ENCODE data around the gene SLC26A11.
"Not testable (repeated sequence)": the region's sequence is repeated elsewhere in the genome, so short reads cannot be mapped to it uniquely, and the experiment has no call there.

SLC26A11 gene

DNA sequence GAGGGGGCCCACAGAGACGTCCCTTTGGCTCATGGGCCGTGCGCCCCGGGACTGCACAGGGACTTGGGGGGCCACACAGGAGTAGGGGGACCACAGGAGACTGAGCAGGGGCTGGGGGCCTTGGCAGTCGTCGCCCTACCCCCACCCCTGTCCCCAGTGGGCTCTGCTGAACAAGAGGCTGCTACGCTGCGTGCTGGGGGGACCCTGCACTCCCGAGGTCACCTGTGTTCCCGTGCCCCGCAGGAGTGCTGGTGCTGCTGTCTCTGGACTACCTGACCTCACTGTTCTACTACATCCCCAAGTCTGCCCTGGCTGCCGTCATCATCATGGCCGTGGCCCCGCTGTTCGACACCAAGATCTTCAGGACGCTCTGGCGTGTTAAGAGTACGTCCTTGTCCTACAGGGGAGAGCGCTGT is 26.0 kb downstream of the SLC26A11 start:
- DNase-seq = no peak

GRCh38 chr17:80246726-80247125 is 26.5 kb downstream of the SLC26A11 start:
- no peak for DNase-seq

- no peak for DNase-seq
These were observed 27.3 kb downstream of the SLC26A11 start for GRCh38 chr17:80247561-80247960.

DNA sequence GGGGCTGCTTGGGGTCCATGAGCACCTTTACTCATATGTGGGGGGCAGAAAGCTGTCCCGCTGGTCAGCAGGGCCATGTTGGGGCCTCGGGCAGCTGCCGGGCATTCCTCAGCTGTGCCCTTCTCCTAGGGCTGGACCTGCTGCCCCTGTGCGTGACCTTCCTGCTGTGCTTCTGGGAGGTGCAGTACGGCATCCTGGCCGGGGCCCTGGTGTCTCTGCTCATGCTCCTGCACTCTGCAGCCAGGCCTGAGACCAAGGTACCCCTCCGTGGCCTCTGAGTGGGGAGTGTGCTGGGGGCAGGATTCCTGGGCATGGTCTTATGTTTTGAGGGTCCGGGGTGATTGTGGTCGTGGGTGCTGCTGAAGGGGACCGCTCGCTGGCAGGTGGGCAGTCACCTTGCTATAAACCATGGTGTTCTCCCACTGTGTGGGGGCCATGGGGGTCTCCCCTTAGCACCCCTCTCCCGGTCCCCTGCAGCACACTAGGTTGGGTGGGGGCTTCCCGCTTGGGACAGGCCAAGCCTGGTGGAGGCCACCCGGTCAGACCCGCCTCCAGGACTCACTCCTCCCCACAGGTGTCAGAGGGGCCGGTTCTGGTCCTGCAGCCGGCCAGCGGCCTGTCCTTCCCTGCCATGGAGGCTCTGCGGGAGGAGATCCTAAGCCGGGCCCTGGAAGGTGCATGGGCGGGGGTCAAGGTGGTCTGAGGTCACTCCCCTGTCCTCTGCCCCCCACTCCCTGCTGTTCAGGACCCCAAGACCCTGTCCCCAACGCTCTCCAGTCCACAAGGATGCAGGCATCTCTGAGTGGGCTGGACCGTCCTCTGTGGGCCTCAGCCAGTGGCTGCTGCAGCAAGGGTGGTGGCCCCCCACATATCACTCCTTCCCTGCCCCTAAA is 28.0 kb downstream of the SLC26A11 start:
- no peak for DNase-seq

- DNase-seq = no peak
These were observed 28.9 kb downstream of the SLC26A11 start for GRCh38 chr17:80248894-80249710.

DNA sequence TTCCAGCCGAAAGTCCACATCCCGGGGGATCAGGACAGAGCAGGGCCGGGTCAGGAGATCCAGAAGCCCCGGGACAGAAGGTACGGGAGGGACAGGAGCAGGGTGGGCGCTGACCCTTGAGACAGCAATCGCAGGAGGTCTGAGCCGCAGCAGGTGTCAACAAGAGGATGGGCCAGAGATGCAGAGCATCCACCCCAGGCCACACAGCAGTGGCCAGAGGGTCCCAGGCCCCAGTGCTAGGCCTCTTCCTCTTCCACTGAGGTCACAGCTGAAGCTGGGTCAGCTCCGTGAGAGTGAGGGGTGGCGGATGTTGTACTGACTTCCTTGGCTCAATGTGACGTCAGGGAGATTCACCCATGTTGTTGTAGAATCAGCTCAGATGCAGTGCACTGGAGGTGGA is 31.7 kb downstream of the SLC26A11 start:
- DNase-seq = no peak

DNA sequence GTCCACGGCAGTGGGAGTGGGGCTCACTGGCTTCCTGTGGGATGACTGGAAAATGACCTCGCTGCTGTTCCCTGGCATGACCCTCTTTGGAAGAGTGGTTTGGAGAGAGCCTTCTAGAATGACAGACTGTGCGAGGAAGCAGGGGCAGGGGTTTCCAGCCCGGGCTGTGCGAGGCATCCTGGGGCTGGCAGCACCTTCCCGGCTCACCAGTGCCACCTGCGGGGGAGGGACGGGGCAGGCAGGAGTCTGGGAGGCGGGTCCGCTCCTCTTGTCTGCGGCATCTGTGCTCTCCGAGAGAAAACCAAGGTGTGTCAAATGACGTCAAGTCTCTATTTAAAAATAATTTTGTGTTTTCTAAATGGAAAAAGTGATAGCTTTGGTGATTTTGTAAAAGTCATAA is 32.6 kb downstream of the SLC26A11 start:
- peak; percentile 54 for DNase-seq

GRCh38 chr17:80253631-80254395 is 33.6 kb downstream of the SLC26A11 start:
- no peak for DNase-seq

DNA sequence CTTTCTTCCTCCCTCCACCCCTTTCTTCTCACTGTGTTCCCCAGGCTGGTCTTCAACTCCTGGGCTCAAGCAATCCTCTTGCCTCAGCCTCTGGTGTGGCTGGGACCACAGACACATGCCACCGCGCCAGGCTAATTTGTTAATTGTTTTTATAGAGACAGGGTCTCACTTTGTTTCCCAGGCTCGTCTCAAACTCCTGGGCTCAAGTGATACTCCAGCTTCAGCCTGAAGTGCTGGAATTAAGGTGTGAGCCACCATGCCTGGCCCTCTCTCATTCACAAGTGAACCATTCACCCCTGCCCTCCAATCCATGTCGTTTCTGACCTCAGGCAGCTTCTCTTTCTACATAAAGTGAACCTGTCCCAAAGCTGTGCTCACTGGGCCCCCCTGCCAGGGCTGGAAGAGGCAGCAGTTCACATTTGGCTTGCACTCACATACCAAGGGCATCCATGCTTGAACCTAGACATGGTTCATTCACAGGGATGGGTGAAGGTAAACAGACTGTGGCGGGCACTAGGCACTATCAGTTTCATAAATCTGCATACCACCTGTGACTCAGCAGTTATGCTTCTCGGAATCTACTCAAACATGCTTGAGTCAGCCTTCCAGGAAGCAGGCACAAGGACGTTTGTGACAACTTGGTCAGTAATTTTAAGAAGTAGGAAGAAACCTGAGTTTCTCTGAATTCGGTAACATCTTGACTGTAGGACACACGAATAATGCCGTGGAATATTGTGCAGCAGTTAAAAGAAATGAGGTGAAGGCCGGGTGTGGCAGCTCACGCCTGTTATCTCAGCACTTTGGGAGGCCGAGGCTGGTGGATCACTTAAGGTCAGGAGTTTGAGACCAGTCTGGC is 34.4 kb downstream of the SLC26A11 start:
- DNase-seq = peak; percentile 26

DNA sequence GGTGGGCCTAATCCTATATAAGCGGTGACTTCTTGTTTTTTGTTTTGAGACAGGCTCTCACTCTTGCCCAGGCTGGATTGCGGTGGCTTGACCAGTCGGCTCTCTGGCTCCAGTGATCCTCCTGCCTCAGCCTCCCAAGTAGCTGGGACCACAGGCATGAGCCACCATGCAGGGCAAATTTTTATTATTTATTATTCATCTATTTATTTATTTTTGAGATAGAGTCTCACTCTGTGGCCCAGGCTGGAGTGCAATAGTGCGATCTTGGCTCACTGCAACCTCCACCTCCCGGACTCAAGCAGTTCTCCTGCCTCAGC is 35.8 kb downstream of the SLC26A11 start:
- no peak for DNase-seq

DNA sequence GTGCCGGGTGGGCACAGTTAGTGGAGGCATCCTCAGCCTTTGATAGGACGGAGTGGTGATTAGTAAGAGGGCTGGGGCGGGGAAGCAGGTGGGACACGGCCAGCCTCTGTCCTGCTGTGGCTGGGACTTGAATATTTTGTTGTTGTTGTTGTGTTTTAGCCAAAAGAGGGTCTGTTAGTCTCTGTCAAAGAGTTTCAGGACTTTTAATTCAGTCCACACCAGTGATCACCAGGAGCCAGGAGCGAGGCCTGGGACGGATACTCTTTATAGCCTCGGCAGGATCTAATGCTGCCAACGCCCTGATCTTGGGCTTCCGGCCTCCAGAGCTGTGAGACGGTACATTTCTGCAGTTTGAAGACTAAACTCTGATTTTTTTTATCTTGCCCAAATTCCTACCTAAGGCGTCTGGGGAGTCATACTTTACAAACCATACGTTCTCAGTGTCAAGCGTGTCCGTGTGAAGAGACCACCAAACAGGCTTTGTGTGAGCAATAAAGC is 37.5 kb downstream of the SLC26A11 start:
- no peak for DNase-seq

- DNase-seq = not testable (repeated sequence)
These were observed 38.1 kb downstream of the SLC26A11 start for GRCh38 chr17:80258296-80258695.

- no peak for DNase-seq
These were observed 39.3 kb downstream of the SLC26A11 start for GRCh38 chr17:80259457-80260068.

DNA sequence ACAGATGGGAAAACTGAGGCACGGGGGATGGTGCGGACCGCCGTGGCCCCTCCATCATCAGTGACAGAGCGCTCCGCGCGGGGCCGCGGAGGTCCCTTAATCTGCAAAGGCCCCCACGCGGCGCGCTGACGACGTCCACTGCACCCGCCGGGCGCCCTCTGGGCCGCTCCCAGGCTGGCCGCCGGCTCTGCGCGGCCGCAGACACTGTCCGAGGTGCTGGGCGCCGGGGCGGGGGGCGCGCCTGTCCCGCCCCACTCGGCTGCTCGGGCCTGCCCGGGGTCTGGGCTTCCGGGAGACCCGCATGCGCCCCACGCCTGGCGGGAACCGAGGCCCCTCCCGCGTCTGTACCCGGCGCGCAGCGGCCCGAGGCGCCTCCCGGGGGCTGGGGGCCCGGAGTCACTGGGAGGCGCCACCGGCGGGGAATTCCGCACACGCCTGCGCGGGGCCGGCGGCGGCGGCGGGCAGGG is 39.9 kb downstream of the SLC26A11 start:
- peak; percentile 68 for DNase-seq

- DNase-seq = peak; percentile 51
These were observed 40.5 kb downstream of the SLC26A11 start, which contains the start of gene RNF213 for GRCh38 chr17:80260791-80261158. Gene RNF213, plus strand, starts transcription at chr17:80260852. Its CDS starts 2,830 bp downstream, at chr17:80263682.

DNA sequence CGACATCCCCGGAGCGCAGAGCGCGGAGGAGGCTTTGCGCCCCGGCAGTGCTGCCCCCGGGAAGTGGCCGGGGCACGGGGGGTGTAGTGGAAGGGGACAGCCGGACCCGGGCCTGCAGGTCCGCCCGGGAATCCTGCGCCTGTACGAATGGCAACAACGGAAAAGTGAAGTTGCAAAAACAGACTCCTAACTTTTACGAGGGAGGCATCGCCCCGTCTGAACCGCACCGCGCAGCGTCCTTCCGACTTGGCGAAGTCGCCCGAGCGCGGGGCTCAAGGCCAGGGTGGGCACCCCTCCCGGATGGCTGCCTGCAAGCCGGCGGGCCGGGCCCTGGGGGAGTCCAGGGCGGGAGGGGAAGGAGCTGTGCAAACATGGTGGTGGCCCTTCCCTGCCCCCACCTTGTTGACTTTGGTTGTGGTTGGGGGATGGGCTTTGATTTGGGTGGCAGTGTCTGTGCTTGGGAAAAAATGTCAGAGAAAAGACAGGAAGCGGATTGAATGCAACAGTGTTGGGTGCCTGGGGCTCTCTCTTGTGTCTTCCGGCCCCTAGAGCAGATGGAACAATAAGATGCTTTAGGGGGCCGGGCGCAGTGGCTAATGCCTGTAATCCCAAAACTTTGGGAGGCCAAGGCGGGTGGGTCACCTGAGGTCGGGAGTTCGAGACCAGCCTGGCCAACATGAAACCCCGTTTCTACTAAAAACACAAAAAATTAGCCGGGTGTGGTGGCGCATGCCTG is 41.1 kb downstream of the SLC26A11 start:
- peak; percentile 77 for DNase-seq

GRCh38 chr17:80261895-80262279 is 41.7 kb downstream of the SLC26A11 start:
- no peak for DNase-seq

DNA sequence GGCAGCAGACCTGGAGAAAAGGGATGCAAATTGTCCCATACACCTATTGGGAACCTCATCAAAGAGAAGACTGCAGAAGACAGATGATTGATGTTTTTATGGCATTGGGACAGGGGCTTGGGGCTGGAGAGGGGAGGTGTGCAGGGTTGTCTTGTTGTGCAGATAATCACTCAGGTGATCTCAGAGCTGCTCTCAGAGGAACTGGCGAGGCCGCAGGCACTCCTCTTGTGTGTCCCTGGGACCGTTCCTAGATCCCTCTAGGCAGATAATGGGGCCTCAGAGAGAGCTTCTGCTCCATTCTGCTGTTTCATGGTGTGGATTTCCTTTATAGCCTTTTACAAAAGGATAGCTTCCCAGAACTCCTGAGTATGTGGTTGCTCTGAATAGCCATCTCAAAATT is 42.1 kb downstream of the SLC26A11 start:
- no peak for DNase-seq

DNA sequence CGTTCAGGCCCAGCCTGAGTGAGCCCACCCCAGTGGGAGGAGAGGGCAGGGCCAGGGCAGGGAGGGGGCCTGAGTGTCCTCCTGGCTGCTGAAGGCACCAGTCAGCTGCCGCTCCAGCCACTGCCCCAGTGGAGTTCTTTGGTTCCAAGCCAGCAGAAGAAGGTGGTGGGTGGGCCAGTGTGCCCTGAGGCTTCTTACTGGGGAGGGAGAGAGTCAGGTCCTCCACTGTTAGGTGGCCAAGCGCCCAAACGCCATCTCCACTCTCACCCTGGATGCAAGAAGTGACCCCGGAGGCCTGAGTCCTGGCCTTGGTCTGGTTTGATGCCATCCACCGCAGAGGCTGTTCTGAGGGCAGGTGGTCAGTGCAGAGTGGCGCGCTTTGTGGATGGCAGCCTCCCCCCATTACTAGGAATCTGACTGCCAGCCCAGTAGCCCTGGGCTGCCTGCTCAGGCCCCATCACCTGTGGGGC is 42.6 kb downstream of the SLC26A11 start:
- no peak for DNase-seq
